Ramos (cell line): ENCODE results near the gene PIGBOS1.

Source experiments
- in situ Hi-C: fragments of 300-500 bp; cut with MboI; formaldehyde crosslinking; loops from one replicate; pipeline ENCODE4 v1.14.3; 2022; ENCODE audit warnings: low sequenced_read_pairs; ENCODE audit not compliant: unreplicated experiment

Gene PIGBOS1

GRCh38 chr15:55276324-55276723, 42.6 kb downstream of the PIGBOS1 start:
- in situ Hi-C loops: loop anchor here (25.0 kb wide), 1 partner anchor 1189 kb away; no protein-coding TSS in a partner anchor

- in situ Hi-C loops: no loop called here
These were observed 48.6 kb downstream of the PIGBOS1 start for GRCh38 chr15:55270291-55270690.

GRCh38 chr15:55268176-55268695, 50.7 kb downstream of the PIGBOS1 start:
- in situ Hi-C loops: no loop called here

GRCh38 chr15:55267401-55268175, 51.3 kb downstream of the PIGBOS1 start:
- in situ Hi-C loops: no loop called here
